GM12878 (cell line): ENCODE measurements around the gene SLC25A3. TPM values are rescaled to one million over a fixed set of nuclear protein-coding genes. Genes with fewer than 3 reads are reported as not detected.
A peak's percentile ranks its signal among the peaks of the same experiment; 100 is the strongest.

Experiments
- ATAC-seq: fragments of 200-7000 bp; cut with Tn5 transposase; 3 replicates; pipeline ENCODE4 v1.9.1; 2020; ENCODE audit warnings: mild to moderate bottlenecking, moderate library complexity
- BruUV-seq: library from RNA; stranded (reverse); fragments of 400-500 nt; replicated peaks from 2 replicates; lab custom pipeline; 2021; lab: Mats Ljungman, UMichigan
- CTCF ChIA-PET: fragments of 300-600 bp; sonication (Branson Sonifier 250); formaldehyde crosslinking; extraction: SDS; loops from one replicate; lab custom pipeline; 2021; ENCODE audit warnings: inconsistent platforms; lab: Yijun Ruan, JAX
- POLR2A ChIA-PET: fragments of 350-600 bp; formaldehyde crosslinking; extraction: SDS; loops from one replicate; lab custom pipeline; 2021; ENCODE audit warnings: inconsistent platforms; lab: Charles Lee
- RAD21 ChIA-PET: fragments of 300-600 bp; sonication (Branson Sonifier 250); formaldehyde crosslinking; loops from one replicate; lab custom pipeline; 2023; ENCODE audit warnings: antibody characterized with exemption; ENCODE audit not compliant: unreplicated experiment; lab: Charles Lee
- SMC1A ChIA-PET: fragments of 300-600 bp; sonication (Branson Sonifier 250); formaldehyde crosslinking; loops from one replicate; lab custom pipeline; 2023; ENCODE audit not compliant: unreplicated experiment, uncharacterized antibody; lab: Charles Lee
- DNase-seq: peaks from one replicate; pipeline ENCODE4 v3.0.0-alpha.2; 2011; ENCODE audit warnings: low read depth, low spot score
- FAIRE-seq: peaks from 3 replicates; lab custom pipeline; 2011; peaks lifted over from hg19 to GRCh38; lab: Jason Lieb, UNC
- H2AFZ ChIP-seq: 2 replicates; pipeline ENCODE4 v1.6.0; 2011; ENCODE audit warnings: low read depth, low read length, control low read depth; ENCODE audit not compliant: control insufficient read depth
- H3K27ac ChIP-seq: 2 replicates; pipeline ENCODE4 v1.5.1; 2011; ENCODE audit warnings: control low read depth; ENCODE audit not compliant: control insufficient read depth, insufficient read depth
- H3K27me3 ChIP-seq, 2 experiments: replicated peaks in 1 of 2; 2 replicates each; pipeline versions ENCODE4 v1.6.0 to v1.6.1; 2011; ENCODE audit warnings: low read length in 1 of 2; ENCODE audit not compliant: control insufficient read depth in 2 of 2, insufficient read depth in 2 of 2
- H3K36me3 ChIP-seq, 2 experiments: 2 replicates each; pipeline ENCODE4 v1.5.1; 2011; ENCODE audit warnings: low read length in 1 of 2; ENCODE audit not compliant: control insufficient read depth in 2 of 2, insufficient read depth in 2 of 2
- H3K4me1 ChIP-seq: 2 replicates; pipeline ENCODE4 v1.6.1; 2011; ENCODE audit warnings: mild to moderate bottlenecking, low read length, moderate library complexity, mixed read lengths; ENCODE audit not compliant: control insufficient read depth, insufficient read depth
- H3K4me2 ChIP-seq: 2 replicates; pipeline ENCODE4 v1.6.0; 2011; ENCODE audit warnings: control low read depth; ENCODE audit not compliant: control insufficient read depth, insufficient read depth
- H3K4me3 ChIP-seq: fragments of 200-600 bp; sonication (generic); 2 replicates; pipeline ENCODE4 v1.5.1; 2016
- H3K79me2 ChIP-seq: 2 replicates; pipeline ENCODE4 v1.6.0; 2011; ENCODE audit warnings: low read length; ENCODE audit not compliant: control insufficient read depth, insufficient read depth
- H3K9ac ChIP-seq: 2 replicates; pipeline ENCODE4 v1.8.0; 2011; ENCODE audit warnings: low read length, control low read depth, mixed read lengths; ENCODE audit not compliant: control insufficient read depth, insufficient read depth
- H3K9me3 ChIP-seq: replicated peaks from 3 replicates; pipeline ENCODE4 v1.5.1; 2011; ENCODE audit warnings: mild to moderate bottlenecking, low read length; ENCODE audit not compliant: control insufficient read depth, insufficient read depth
- H4K20me1 ChIP-seq: 2 replicates; pipeline ENCODE4 v1.6.0; 2011; ENCODE audit not compliant: control insufficient read depth, insufficient read depth
- CBX3 ChIP-seq: fragments of 200-600 bp; sonication (generic); IDR thresholded peaks from 2 replicates; pipeline ENCODE4 v1.6.1; 2016; ENCODE audit warnings: low read depth, borderline replicate concordance
- CTCF ChIP-seq, 3 experiments: IDR thresholded peaks in 2 of 3; conservative IDR thresholded peaks in 1 of 3; 2 replicates each; pipeline ENCODE4 v1.5.1; 2011; ENCODE audit warnings: low read depth in 3 of 3, low read length in 3 of 3, mild to moderate bottlenecking in 3 of 3, control low read depth in 2 of 3, moderate library complexity in 2 of 3, inconsistent platforms in 1 of 3, mixed read lengths in 1 of 3; ENCODE audit not compliant: control insufficient read depth in 2 of 3, insufficient read depth in 1 of 3; ENCODE audit errors: extremely low read depth in 1 of 3
- KLF5 ChIP-seq: fragments of 450-650 bp; IDR thresholded peaks from 2 replicates; pipeline ENCODE4 v1.6.1; 2014; ENCODE audit warnings: mild to moderate bottlenecking; ENCODE audit not compliant: partially characterized antibody
- MTA2 ChIP-seq: fragments of 450-650 bp; IDR thresholded peaks from 2 replicates; pipeline ENCODE4 v1.6.1; 2016; ENCODE audit warnings: low read depth, mild to moderate bottlenecking, moderate library complexity
- ZBTB4 ChIP-seq: fragments of 450-650 bp; formaldehyde crosslinking; IDR thresholded peaks from 2 replicates; pipeline ENCODE4 v1.4.0; 2022; ENCODE audit warnings: mild to moderate bottlenecking, moderate library complexity
- ZNF24 ChIP-seq: fragments of 450-650 bp; IDR thresholded peaks from 2 replicates; pipeline ENCODE4 v1.6.1; 2017; ENCODE audit warnings: antibody characterized with exemption, mild to moderate bottlenecking
- WGBS: methylation state at CpG from one replicate; pipeline ENCODE4 v1.1.6; 2016; ENCODE audit warnings: low lambda C conversion rate; ENCODE audit not compliant: insufficient replicate concordance, insufficient coverage; ENCODE audit errors: missing lambda C conversion rate; 5-methylcytosine and 5-hydroxymethylcytosine counted together
- in situ Hi-C: fragments of 300-500 bp; cut with MboI; formaldehyde crosslinking; loops from 9 replicates; pipeline ENCODE4 v1.14.3; 2018; ENCODE audit warnings: mixed read lengths
- intact Hi-C: fragments of 100-400 bp; cut with micrococcal nuclease; formaldehyde crosslinking; loops from one replicate; pipeline ENCODE4 v1.14.2; 2022; ENCODE audit not compliant: unreplicated experiment
- polyA plus RNA-seq, 11 experiments: library from polyadenylated mRNA; depleted of rRNA in 4 of 11; unstranded in 6 of 11; stranded (reverse) in 5 of 11; fragments of >200 nt; fragmentation: Nextera tagmentation in 4 of 11; fragmentation: Illumina TruSeq in 1 of 11; extraction: Ambion mirVana in 4 of 11; extraction: Trizol in 1 of 11; gene quantifications; 1 replicate in 1 of 11; 2 replicates in 10 of 11; pipeline versions ENCODE4 v1.2.1 to v1.2.3, GENCODE V29; 2011 to 2016; ENCODE audit warnings: inconsistent platforms in 2 of 11, missing spikeins in 2 of 11, low read depth in 1 of 11
- total RNA-seq, 4 experiments: library from RNA; depleted of rRNA in 3 of 4; stranded (reverse); fragments of >200 nt in 3 of 4; fragmentation: Illumina TruSeq in 1 of 4; extraction: Trizol in 1 of 4; gene quantifications; 2 replicates each; pipeline versions ENCODE4 v1.2.1 to v1.2.3, GENCODE V29; 2013 to 2021

The SLC25A3 gene
- total and polyA plus RNA-seq, 10 of the 15 experiments (the other 5 are each of a cell fraction or from before 2014, with no cell fraction given): 314 to 700 (median 589) TPM

GRCh38 chr12:98645572-98646067, 52.1 kb downstream of the SLC25A3 start (continued):
- TF ChIP-seq ZBTB4 (no peak), MTA2 (0 out of 2 replicates have a peak, but pooled peaks have one; percentile 21)

- no peaks in the 10 kb centered on the region for H3K27me3 ChIP-seq
- FAIRE-seq: no peak
- POLR2A ChIA-PET: interaction anchor here (1.0 to 6.7 kb wide), 6 partner anchors 10 to 127 kb away, joined by 3 to 41 read pairs (median 4); partner anchors contain the start of gene SLC25A3
- in situ Hi-C loops (no loop called here), intact Hi-C loops (no loop called here)
- SMC1A ChIA-PET: interaction anchor here (0.7 to 3.8 kb wide), 10 partner anchors 17 to 1737 kb away, joined by 3 to 46 read pairs (median 4); partner anchors contain the start of gene SLC25A3
- H2AFZ ChIP-seq: no peak overlapping the region; the same call in 1 of the 2 replicates
- RAD21 ChIA-PET: interaction anchor here (0.6 to 1.3 kb wide), 6 partner anchors 10 to 80 kb away, joined by 3 to 12 read pairs (median 6); partner anchors contain the start of gene SLC25A3
- H3K9ac ChIP-seq: peak overlapping the region; percentile 11
- H3K4me2 ChIP-seq: peak overlapping the region; percentile 75
- ATAC-seq: no peak
- H3K36me3 ChIP-seq: peaks cover 0 to 8% of the 10 kb centered on the region in 2 experiments; a peak in 1 of 4 replicates
- CTCF ChIA-PET: interaction anchor here (0.8 to 1.7 kb wide), 7 partner anchors 10 to 79 kb away, joined by 3 to 21 read pairs (median 4); partner anchors contain the start of gene SLC25A3
- TF ChIP-seq KLF5 (no peak), CBX3 (no peak), ZNF24 (peak; percentile 60), CTCF (IDR thresholded peaks at IDR 0.05 in 2 of 3, conservative IDR thresholded peaks at IDR 0.05 in 1 of 3; ENCODE audit: control insufficient read depth in 2 of 3, extremely low read depth in 1 of 3, insufficient read depth in 1 of 3, low read depth in 3 of 3, low read length in 3 of 3) (peak in 1 of 3 experiments; percentile 15; a peak in 1 of 6 replicates)
- BruUV-seq: no TSS peak
- no peak for DNase-seq
- no peaks in the 10 kb centered on the region for H3K4me1 ChIP-seq
- 13% methylated on average over 8 of the region's 8 CpGs for WGBS
- H3K27ac ChIP-seq: peak overlapping the region; percentile 94; the same call in 1 of the 2 replicates
- H4K20me1 ChIP-seq: no peaks in the 10 kb centered on the region
- peak overlapping the region; percentile 98 for H3K4me3 ChIP-seq
- H3K9me3 ChIP-seq: no peaks in the 10 kb centered on the region
- peaks cover 60% of the 10 kb centered on the region for H3K79me2 ChIP-seq
These were observed 53.0 kb downstream of the SLC25A3 start for GRCh38 chr12:98646294-98647090.
